Loucy (cell line): ENCODE results near the gene IGF1R.

Experiments
- H2AFZ ChIP-seq: fragments of 200-600 bp; sonication (generic); 2 replicates; pipeline ENCODE4 v1.6.0; 2016; ENCODE audit warnings: antibody characterized with exemption, mild to moderate bottlenecking, low read length, moderate library complexity
- H3F3A ChIP-seq: fragments of 200-600 bp; 2 replicates; pipeline ENCODE4 v1.6.0; 2016; ENCODE audit warnings: antibody characterized with exemption, low read depth, mild to moderate bottlenecking
- H3K27me3 ChIP-seq: fragments of 200-600 bp; sonication (generic); 2 replicates; pipeline ENCODE4 v1.6.1; 2014; ENCODE audit warnings: low read length, mild to moderate bottlenecking; ENCODE audit not compliant: insufficient read depth, poor library complexity, severe bottlenecking
- H3K36me3 ChIP-seq: fragments of 200-600 bp; sonication (generic); 2 replicates; pipeline ENCODE4 v1.6.1; 2016; ENCODE audit warnings: low read length; ENCODE audit not compliant: insufficient read depth
- H3K4me1 ChIP-seq: fragments of 200-600 bp; sonication (generic); 2 replicates; pipeline ENCODE4 v1.5.1; 2014; ENCODE audit warnings: low read length, mild to moderate bottlenecking; ENCODE audit not compliant: insufficient read depth, poor library complexity, severe bottlenecking
- H3K4me2 ChIP-seq: fragments of 200-600 bp; sonication (generic); 2 replicates; pipeline ENCODE4 v1.6.0; 2014; ENCODE audit warnings: antibody characterized with exemption, low read length, low read depth, mild to moderate bottlenecking; ENCODE audit not compliant: poor library complexity, severe bottlenecking
- H3K4me3 ChIP-seq: fragments of 200-600 bp; sonication (generic); 2 replicates; pipeline ENCODE4 v1.5.1; 2014; ENCODE audit warnings: low read length, mild to moderate bottlenecking, mixed read lengths; ENCODE audit not compliant: poor library complexity, severe bottlenecking
- H3K79me2 ChIP-seq: fragments of 200-600 bp; sonication (generic); 2 replicates; pipeline ENCODE4 v1.6.1; 2014; ENCODE audit warnings: low read length; ENCODE audit not compliant: insufficient read depth
- H3K9ac ChIP-seq: fragments of 200-600 bp; sonication (generic); 2 replicates; pipeline ENCODE4 v1.6.0; 2014; ENCODE audit warnings: mild to moderate bottlenecking, low read depth, low read length, moderate library complexity; ENCODE audit not compliant: poor library complexity, severe bottlenecking
- H3K9me2 ChIP-seq: fragments of 200-600 bp; sonication (generic); replicated peaks from 2 replicates; pipeline ENCODE4 v1.6.1; 2016; ENCODE audit warnings: low read depth, low read length, mixed read lengths
- H3K9me3 ChIP-seq: fragments of 200-600 bp; sonication (generic); 2 replicates; pipeline ENCODE4 v1.6.1; 2014; ENCODE audit warnings: mild to moderate bottlenecking, antibody characterized with exemption, low read length, low read depth; ENCODE audit not compliant: insufficient read depth
- H4K20me1 ChIP-seq: fragments of 200-600 bp; sonication (generic); 2 replicates; pipeline ENCODE4 v1.6.0; 2014; ENCODE audit warnings: antibody characterized with exemption, low read length, mild to moderate bottlenecking; ENCODE audit not compliant: insufficient read depth, poor library complexity, severe bottlenecking
- EZH2phosphoT487 ChIP-seq: fragments of 200-600 bp; IDR thresholded peaks from 2 replicates; pipeline ENCODE4 v1.6.1; 2018; ENCODE audit warnings: antibody characterized with exemption, mild to moderate bottlenecking, moderate library complexity, borderline replicate concordance
- TF ChIP-seq, protein P1 (sequence below): fragments of 200-600 bp; sonication (generic); conservative IDR thresholded peaks from 2 replicates; pipeline ENCODE4 v1.5.1; 2014; ENCODE audit warnings: mild to moderate bottlenecking, antibody characterized with exemption, low read length

Gene IGF1R

DNA sequence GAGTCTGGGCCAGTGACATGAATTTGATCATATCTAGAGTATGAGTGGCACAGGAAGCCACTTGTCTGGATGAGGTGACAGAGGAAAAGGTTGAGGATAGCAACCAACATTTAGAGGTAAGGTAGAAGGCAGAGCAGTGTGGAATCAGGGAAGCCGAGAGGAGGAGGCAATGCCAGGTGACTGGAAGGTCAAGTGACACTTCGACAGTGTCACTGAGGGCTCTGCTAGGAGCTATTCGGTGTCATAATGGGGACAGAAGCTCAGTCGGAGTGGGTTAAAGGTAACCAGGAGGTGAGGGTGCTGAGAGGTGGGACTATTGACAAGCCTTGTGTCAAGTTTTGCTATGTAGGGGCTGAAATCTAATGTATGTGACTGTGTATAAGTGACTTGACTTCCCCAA, 56.7 kb downstream of the IGF1R start:
- H4K20me1 ChIP-seq, result peaks cover 9% of the 10 kb centered on the region
- H3K27me3 ChIP-seq, result no peaks in the 10 kb centered on the region
- peaks cover 90% of the 10 kb centered on the region for H3K79me2 ChIP-seq
- H3K9me2 ChIP-seq, result no peaks in the 10 kb centered on the region
- H3K4me1 ChIP-seq, result peaks cover 14% of the 10 kb centered on the region
- H3K4me2 ChIP-seq, result no peak overlapping the region
- no peak overlapping the region for H2AFZ ChIP-seq
- H3K36me3 ChIP-seq, result peaks cover 14% of the 10 kb centered on the region
- TF ChIP-seq, protein P1, sequence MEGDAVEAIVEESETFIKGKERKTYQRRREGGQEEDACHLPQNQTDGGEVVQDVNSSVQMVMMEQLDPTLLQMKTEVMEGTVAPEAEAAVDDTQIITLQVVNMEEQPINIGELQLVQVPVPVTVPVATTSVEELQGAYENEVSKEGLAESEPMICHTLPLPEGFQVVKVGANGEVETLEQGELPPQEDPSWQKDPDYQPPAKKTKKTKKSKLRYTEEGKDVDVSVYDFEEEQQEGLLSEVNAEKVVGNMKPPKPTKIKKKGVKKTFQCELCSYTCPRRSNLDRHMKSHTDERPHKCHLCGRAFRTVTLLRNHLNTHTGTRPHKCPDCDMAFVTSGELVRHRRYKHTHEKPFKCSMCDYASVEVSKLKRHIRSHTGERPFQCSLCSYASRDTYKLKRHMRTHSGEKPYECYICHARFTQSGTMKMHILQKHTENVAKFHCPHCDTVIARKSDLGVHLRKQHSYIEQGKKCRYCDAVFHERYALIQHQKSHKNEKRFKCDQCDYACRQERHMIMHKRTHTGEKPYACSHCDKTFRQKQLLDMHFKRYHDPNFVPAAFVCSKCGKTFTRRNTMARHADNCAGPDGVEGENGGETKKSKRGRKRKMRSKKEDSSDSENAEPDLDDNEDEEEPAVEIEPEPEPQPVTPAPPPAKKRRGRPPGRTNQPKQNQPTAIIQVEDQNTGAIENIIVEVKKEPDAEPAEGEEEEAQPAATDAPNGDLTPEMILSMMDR, result no peak
- TF ChIP-seq EZH2phosphoT487, result no peak
- H3K9ac ChIP-seq, result no peak overlapping the region
- no peak overlapping the region for H3K4me3 ChIP-seq
- H3K9me3 ChIP-seq, result no peaks in the 10 kb centered on the region
- no peaks in the 10 kb centered on the region for H3F3A ChIP-seq

DNA sequence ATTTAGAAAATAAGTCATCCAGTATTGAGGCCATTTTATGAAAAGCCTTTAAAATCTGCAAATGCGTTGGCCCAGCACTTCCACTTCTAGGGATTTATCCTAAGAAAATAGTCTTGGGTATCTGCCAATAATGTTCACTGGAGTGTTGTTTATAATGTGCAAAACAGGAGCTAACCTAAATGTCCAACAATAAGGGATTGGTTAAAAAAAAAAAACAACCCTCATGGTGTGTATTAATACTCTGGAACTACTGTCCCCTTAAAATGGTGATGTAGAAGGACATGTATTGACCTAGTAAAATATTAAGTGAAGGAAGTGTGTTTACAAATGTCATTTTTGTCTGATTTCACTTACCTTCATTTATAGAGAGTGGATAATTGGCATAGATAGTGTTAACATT, 58.0 kb downstream of the IGF1R start:
- no peaks in the 10 kb centered on the region for H3K9me3 ChIP-seq
- H3K4me1 ChIP-seq, result peaks cover 14% of the 10 kb centered on the region
- no peaks in the 10 kb centered on the region for H3F3A ChIP-seq
- H3K36me3 ChIP-seq, result peaks cover 20% of the 10 kb centered on the region
- peaks cover 88% of the 10 kb centered on the region for H3K79me2 ChIP-seq
- TF ChIP-seq, protein P1, result no peak
- TF ChIP-seq EZH2phosphoT487, result no peak
- no peaks in the 10 kb centered on the region for H3K9me2 ChIP-seq
- no peak overlapping the region for H3K4me2 ChIP-seq
- H2AFZ ChIP-seq, result no peak overlapping the region
- no peak overlapping the region for H3K9ac ChIP-seq
- H4K20me1 ChIP-seq, result peaks cover 6% of the 10 kb centered on the region
- no peak overlapping the region for H3K4me3 ChIP-seq
- H3K27me3 ChIP-seq, result no peaks in the 10 kb centered on the region

DNA sequence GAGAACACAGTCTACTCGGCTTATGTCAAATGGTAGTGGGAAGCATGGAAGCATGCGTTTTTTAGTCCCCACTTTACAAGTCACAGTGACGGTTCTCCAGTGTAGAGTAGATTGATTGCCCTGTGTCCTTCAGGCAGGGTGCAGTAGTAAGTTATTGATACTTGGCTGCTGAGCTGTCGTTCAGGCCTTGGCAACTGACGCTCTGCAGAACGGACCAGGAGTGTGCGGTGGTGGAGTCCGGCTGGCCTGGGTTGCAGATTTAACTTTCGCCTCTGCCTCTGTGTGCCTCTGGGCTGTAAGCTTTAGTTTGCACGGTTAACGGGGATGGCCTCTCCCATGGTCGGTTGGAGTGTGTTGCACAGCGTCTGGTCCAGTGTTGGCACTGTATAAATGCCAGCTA, 58.6 kb downstream of the IGF1R start:
- Histone ChIP-seq H3K4me2 (no peak overlapping the region), H3K79me2 (peaks cover 88% of the 10 kb centered on the region), H3K9me3 (peaks cover 4% of the 10 kb centered on the region; the same call in 1 of the 2 replicates), H3K9me2 (no peaks in the 10 kb centered on the region), H3K36me3 (peaks cover 26% of the 10 kb centered on the region), H3F3A (no peaks in the 10 kb centered on the region), H3K4me1 (peaks cover 14% of the 10 kb centered on the region), H2AFZ (no peak overlapping the region), H3K9ac (no peak overlapping the region), H4K20me1 (peaks cover 6% of the 10 kb centered on the region), H3K27me3 (no peaks in the 10 kb centered on the region), H3K4me3 (no peak overlapping the region)
- TF ChIP-seq EZH2phosphoT487, result no peak
- TF ChIP-seq, protein P1, result no peak
